HG03045 (cell line): ENCODE data around the gene FUT9.
"Not testable (repeated sequence)": the region's sequence is repeated elsewhere in the genome, so short reads cannot be mapped to it uniquely, and the experiment has no call there.

Source experiments
- ATAC-seq: cut with Tn5 transposase; IDR thresholded peaks from one replicate; pipeline ENCODE4 v1.9.1; 2021; ENCODE audit warnings: mild to moderate bottlenecking, moderate library complexity; ENCODE audit not compliant: unreplicated experiment

Gene FUT9

GRCh38 chr6:96171112-96171511 is 155.3 kb downstream of the FUT9 start:
- no peak for ATAC-seq

GRCh38 chr6:96184798-96185197 is 169.0 kb downstream of the FUT9 start:
- no peak for ATAC-seq

GRCh38 chr6:96186094-96186493 is 170.3 kb downstream of the FUT9 start:
- no peak for ATAC-seq

GRCh38 chr6:96186516-96187195 is 170.9 kb downstream of the FUT9 start:
- ATAC-seq: no peak

GRCh38 chr6:96194675-96195074 is 178.9 kb downstream of the FUT9 start:
- ATAC-seq: no peak

- ATAC-seq: no peak
Observed at GRCh38 chr6:96195272-96195671, 179.5 kb downstream of the FUT9 start.

GRCh38 chr6:96196633-96197032 is 180.9 kb downstream of the FUT9 start:
- no peak for ATAC-seq

- ATAC-seq: no peak
Observed at GRCh38 chr6:96197241-96197640, 181.5 kb downstream of the FUT9 start.

GRCh38 chr6:96202571-96202970 is 186.8 kb downstream of the FUT9 start:
- no peak for ATAC-seq

GRCh38 chr6:96211341-96211740 is 195.6 kb downstream of the FUT9 start:
- ATAC-seq: no peak

GRCh38 chr6:96212066-96212465 is 196.3 kb downstream of the FUT9 start:
- no peak for ATAC-seq

GRCh38 chr6:96213784-96214183 is 198.0 kb downstream of the FUT9 start:
- ATAC-seq: no peak

- ATAC-seq: no peak
Observed at GRCh38 chr6:96223695-96224094, 207.9 kb downstream of the FUT9 start.

GRCh38 chr6:96227135-96227534 is 211.4 kb downstream of the FUT9 start:
- ATAC-seq: no peak

GRCh38 chr6:96234444-96234843 is 218.7 kb downstream of the FUT9 start:
- no peak for ATAC-seq

GRCh38 chr6:96235927-96236326 is 220.2 kb downstream of the FUT9 start:
- ATAC-seq: no peak

GRCh38 chr6:96236471-96236870 is 220.7 kb downstream of the FUT9 start:
- no peak for ATAC-seq

- no peak for ATAC-seq
Observed at GRCh38 chr6:96237638-96238347, 222.0 kb downstream of the FUT9 start.

- no peak for ATAC-seq
Observed at GRCh38 chr6:96246563-96246962, 230.8 kb downstream of the FUT9 start.

- ATAC-seq: no peak
Observed at GRCh38 chr6:96249755-96250154, 234.0 kb downstream of the FUT9 start.

GRCh38 chr6:96257751-96258150 is 242.0 kb downstream of the FUT9 start:
- no peak for ATAC-seq

- not testable (repeated sequence) for ATAC-seq
Observed at GRCh38 chr6:96260787-96261430, 245.1 kb downstream of the FUT9 start.
